Measurements from ENCODE around the gene ADCY2.

The ADCY2 gene

GRCh38 chr5:7395947-7396712 lies at the start of gene ADCY2:
Gene ADCY2, plus strand, starts transcription at chr5:7396138. Its CDS starts 159 bp downstream, at chr5:7396297.
- no peak for DNase-seq

GRCh38 chr5:7347377-7347776 lies 48.6 kb upstream of the ADCY2 start:
- no peak for DNase-seq

- DNase-seq: no peak
Measured at GRCh38 chr5:7348168-7348854, 47.6 kb upstream of the ADCY2 start.

- DNase-seq: no peak
Measured at GRCh38 chr5:7361593-7361992, 34.3 kb upstream of the ADCY2 start.

- DNase-seq: no peak
Measured at GRCh38 chr5:7363067-7363677, 32.8 kb upstream of the ADCY2 start.

- no peak for DNase-seq
Measured at GRCh38 chr5:7364226-7364875, 31.6 kb upstream of the ADCY2 start.

GRCh38 chr5:7367780-7368179 lies 28.2 kb upstream of the ADCY2 start:
- DNase-seq: no peak

- no peak for DNase-seq
Measured at GRCh38 chr5:7372399-7372798, 23.5 kb upstream of the ADCY2 start.

- DNase-seq: no peak
Measured at GRCh38 chr5:7374186-7374585, 21.8 kb upstream of the ADCY2 start.

GRCh38 chr5:7375457-7375856 lies 20.5 kb upstream of the ADCY2 start:
- DNase-seq: no peak

GRCh38 chr5:7376871-7377270 lies 19.1 kb upstream of the ADCY2 start:
- no peak for DNase-seq

- no peak for DNase-seq
Measured at GRCh38 chr5:7377761-7378160, 18.2 kb upstream of the ADCY2 start.

GRCh38 chr5:7382588-7382987 lies 13.3 kb upstream of the ADCY2 start:
- DNase-seq: no peak

GRCh38 chr5:7385681-7386080 lies 10.3 kb upstream of the ADCY2 start:
- no peak for DNase-seq

GRCh38 chr5:7388553-7388952 lies 7.4 kb upstream of the ADCY2 start:
- DNase-seq: no peak

- DNase-seq: no peak
Measured at GRCh38 chr5:7391215-7391614, 4.7 kb upstream of the ADCY2 start.

GRCh38 chr5:7391814-7392692 lies 3.9 kb upstream of the ADCY2 start:
- DNase-seq: no peak

GRCh38 chr5:7392693-7393024 lies 3.3 kb upstream of the ADCY2 start:
- DNase-seq: no peak

GRCh38 chr5:7393921-7394799 lies 1.8 kb upstream of the ADCY2 start:
- DNase-seq: no peak

- DNase-seq: no peak
Measured at GRCh38 chr5:7394889-7395431, 978 bp upstream of the ADCY2 start.

- no peak for DNase-seq
Measured at GRCh38 chr5:7395432-7395946, 449 bp upstream of the ADCY2 start.
